CD14-positive monocyte (primary cell): Measurements from ENCODE around the gene NLRP9. TPM values are rescaled to one million over a fixed set of nuclear protein-coding genes. Genes with fewer than 3 reads are reported as not detected.
A peak's percentile ranks its signal among the peaks of the same experiment; 100 is the strongest.

Experiments
- DNase-seq, 3 donors: peaks; one replicate each; pipeline ENCODE4 v3.0.0-alpha.2; 2011 to 2022
- H2AFZ ChIP-seq: 2 replicates; pipeline ENCODE4 v1.6.0; 2012; ENCODE audit warnings: mild to moderate bottlenecking, low read depth, low read length, inconsistent platforms; ENCODE audit not compliant: insufficient read depth, poor library complexity, severe bottlenecking
- H3K27ac ChIP-seq, 2 donors: 1 replicate in 1 of 2; 2 replicates in 1 of 2; pipeline ENCODE4 v1.5.1; 2012 to 2013; ENCODE audit warnings: low read length in 2 of 2, control low read depth in 1 of 2, inconsistent platforms in 1 of 2, low read depth in 1 of 2, mild to moderate bottlenecking in 1 of 2
- H3K27me3 ChIP-seq, 2 donors: one replicate each; pipeline versions ENCODE4 v1.6.0 to v1.6.1; 2011 to 2013; ENCODE audit warnings: low read length in 2 of 2; ENCODE audit not compliant: control insufficient read depth in 2 of 2, insufficient read depth in 2 of 2
- H3K36me3 ChIP-seq, 2 donors: replicated peaks in 1 of 2; 1 replicate in 1 of 2; 2 replicates in 1 of 2; pipeline versions ENCODE4 v1.5.1 to v1.6.1; 2012 to 2013; ENCODE audit warnings: low read length in 2 of 2, control low read depth in 1 of 2, inconsistent platforms in 1 of 2, mild to moderate bottlenecking in 1 of 2; ENCODE audit not compliant: insufficient read depth in 2 of 2, control insufficient read depth in 1 of 2
- H3K4me1 ChIP-seq, 2 donors: 1 replicate in 1 of 2; 2 replicates in 1 of 2; pipeline versions ENCODE4 v1.5.1 to v1.6.1; 2012 to 2013; ENCODE audit warnings: low read length in 2 of 2, control low read depth in 1 of 2, inconsistent platforms in 1 of 2, mild to moderate bottlenecking in 1 of 2, moderate library complexity in 1 of 2; ENCODE audit not compliant: insufficient read depth in 2 of 2, control insufficient read depth in 1 of 2
- H3K4me2 ChIP-seq: replicated peaks from 2 replicates; pipeline ENCODE3; 2012; ENCODE audit warnings: low read length, moderate library complexity, mild to moderate bottlenecking; ENCODE audit not compliant: poor library complexity, severe bottlenecking; ENCODE audit errors: extremely low read depth
- H3K4me3 ChIP-seq, 3 experiments: fragments of 200-600 bp in 1 of 3; sonication (generic) in 1 of 3; replicated peaks in 1 of 3; 1 replicate in 2 of 3; 2 replicates in 1 of 3; pipeline ENCODE4 v1.5.1; 2011 to 2013; ENCODE audit warnings: low read length in 3 of 3, mild to moderate bottlenecking in 3 of 3, control low read depth in 2 of 3, low read depth in 2 of 3, inconsistent platforms in 1 of 3, moderate library complexity in 1 of 3
- H3K79me2 ChIP-seq: 2 replicates; pipeline ENCODE4 v1.6.0; 2012; ENCODE audit warnings: mild to moderate bottlenecking, control low read depth, inconsistent platforms, low read length, moderate library complexity; ENCODE audit not compliant: insufficient read depth
- H3K9ac ChIP-seq: 2 replicates; pipeline ENCODE4 v1.6.0; 2017; ENCODE audit warnings: low read length, mild to moderate bottlenecking; ENCODE audit not compliant: insufficient read depth, poor library complexity, severe bottlenecking
- H3K9me3 ChIP-seq, 2 donors: replicated peaks in 1 of 2; 1 replicate in 1 of 2; 2 replicates in 1 of 2; pipeline versions ENCODE4 v1.5.1 to v1.6.1; 2012 to 2013; ENCODE audit warnings: low read length in 2 of 2, control low read depth in 1 of 2; ENCODE audit not compliant: control insufficient read depth in 1 of 2, insufficient read depth in 1 of 2
- H4K20me1 ChIP-seq: 2 replicates; pipeline ENCODE4 v1.6.0; 2012; ENCODE audit warnings: mild to moderate bottlenecking, low read length, control low read depth, moderate library complexity; ENCODE audit not compliant: insufficient read depth
- H3K27ac Mint-ChIP-seq, 7 donors: one replicate each; pipeline ENCODE4 v1.8.0; 2020; ENCODE audit warnings: mild to moderate bottlenecking in 7 of 7, mixed read lengths in 7 of 7, moderate library complexity in 6 of 7, inconsistent platforms in 2 of 7
- H3K27me3 Mint-ChIP-seq, 3 donors: one replicate each; pipeline ENCODE4 v1.8.0; 2021 to 2022; ENCODE audit warnings: low read depth in 3 of 3, mild to moderate bottlenecking in 3 of 3, mixed read lengths in 3 of 3, moderate library complexity in 3 of 3, inconsistent platforms in 1 of 3
- H3K36me3 Mint-ChIP-seq, 2 donors: one replicate each; pipeline ENCODE4 v1.8.0; 2020; ENCODE audit warnings: mixed read lengths in 2 of 2, inconsistent platforms in 1 of 2, mild to moderate bottlenecking in 1 of 2
- H3K4me1 Mint-ChIP-seq: one replicate; pipeline ENCODE4 v1.8.0; 2020; ENCODE audit warnings: mild to moderate bottlenecking, mixed read lengths
- H3K4me3 Mint-ChIP-seq, 2 donors: one replicate each; pipeline ENCODE4 v1.8.0; 2020; ENCODE audit warnings: mild to moderate bottlenecking in 2 of 2, mixed read lengths in 2 of 2, moderate library complexity in 1 of 2
- H3K9me3 Mint-ChIP-seq, 7 donors: one replicate each; pipeline ENCODE4 v1.8.0; 2020 to 2022; ENCODE audit warnings: mixed read lengths in 7 of 7, mild to moderate bottlenecking in 6 of 7, moderate library complexity in 6 of 7, inconsistent platforms in 2 of 7
- CTCF ChIP-seq: fragments of 200-600 bp; IDR thresholded peaks from one replicate; pipeline ENCODE4 v1.8.0; 2022; ENCODE audit warnings: antibody characterized with exemption, mild to moderate bottlenecking
- WGBS: methylation state at CpG from one replicate; pipeline ENCODE4 v1.1.5; 2013; ENCODE audit warnings: missing lambda C conversion rate; ENCODE audit not compliant: insufficient coverage; 5-methylcytosine and 5-hydroxymethylcytosine counted together
- intact Hi-C, 2 donors: fragments of 100-400 bp; cut with micrococcal nuclease; formaldehyde crosslinking; loops; one replicate each; pipeline versions ENCODE4 v1.15.0 to v1.15.1; 2023
- polyA plus RNA-seq, 3 donors: library from polyadenylated mRNA; depleted of rRNA in 1 of 3; unstranded in 2 of 3; stranded (reverse) in 1 of 3; fragments of 300-500 nt in 2 of 3; fragments of >200 nt in 1 of 3; fragmentation: Illumina TruSeq in 2 of 3; gene quantifications; 1 replicate in 2 of 3; 2 replicates in 1 of 3; pipeline ENCODE4 v1.2.3, GENCODE V29; 2012 to 2021

The NLRP9 gene
- polyA plus RNA-seq, 3 donors, result not detected

GRCh38 chr19:55712804-55713631 is 25.2 kb downstream of the NLRP9 start:
- Histone ChIP-seq H3K9ac (no peak overlapping the region), H3K4me2 (no peak overlapping the region), H3K79me2 (no peaks in the 10 kb centered on the region), H2AFZ (no peak overlapping the region), H3K9me3 (peaks cover 3 to 4% of the 10 kb centered on the region in 2 donors), H3K27ac (no peak overlapping the region), H3K27me3 (peaks cover 0 to 4% of the 10 kb centered on the region in 2 donors), H4K20me1 (no peaks in the 10 kb centered on the region), H3K4me1 (no peaks in the 10 kb centered on the region), H3K4me3 (no peak overlapping the region), H3K36me3 (no peaks in the 10 kb centered on the region)
- Mint-ChIP-seq H3K36me3 (no peaks in the 10 kb centered on the region), H3K4me3 (no peak overlapping the region), H3K27me3 (peaks cover 6 to 19% (median 6%) of the 10 kb centered on the region in 3 donors), H3K4me1 (no peaks in the 10 kb centered on the region), H3K9me3 (peaks cover 2 to 35% (median 19%) of the 10 kb centered on the region in 7 donors), H3K27ac (no peak overlapping the region)
- intact Hi-C loops, result no loop called here
- WGBS, result no CpG with 5 or more reads among the region's 3 CpGs
- no peak for TF ChIP-seq CTCF
- no peak for DNase-seq

GRCh38 chr19:55711719-55712118 is 26.5 kb downstream of the NLRP9 start:
- H3K9me3 Mint-ChIP-seq, result peaks cover 2 to 31% (median 12%) of the 10 kb centered on the region in 7 donors
- no peak overlapping the region for H3K27ac ChIP-seq
- DNase-seq, result no peak
- H3K27me3 Mint-ChIP-seq, result peaks cover 0 to 17% (median 6%) of the 10 kb centered on the region in 3 donors
- no peak overlapping the region for H3K4me3 ChIP-seq
- peaks cover 0 to 4% of the 10 kb centered on the region in 2 donors for H3K27me3 ChIP-seq
- no peaks in the 10 kb centered on the region for H3K36me3 Mint-ChIP-seq
- whole genome bisulfite sequencing, result 81% methylated on average over 18 of the region's 18 CpGs
- H3K4me2 ChIP-seq, result no peak overlapping the region
- no peaks in the 10 kb centered on the region for H3K4me1 ChIP-seq
- H4K20me1 ChIP-seq, result no peaks in the 10 kb centered on the region
- H3K27ac Mint-ChIP-seq, result peak overlapping the region in 1 of 7 donors; percentile 30
- no peak overlapping the region for H2AFZ ChIP-seq
- H3K9ac ChIP-seq, result no peak overlapping the region
- H3K4me1 Mint-ChIP-seq, result no peaks in the 10 kb centered on the region
- H3K79me2 ChIP-seq, result no peaks in the 10 kb centered on the region
- H3K36me3 ChIP-seq, result no peaks in the 10 kb centered on the region
- no peak overlapping the region for H3K4me3 Mint-ChIP-seq
- TF ChIP-seq CTCF, result no peak
- peaks cover 3 to 4% of the 10 kb centered on the region in 2 donors for H3K9me3 ChIP-seq
- intact Hi-C loops, result no loop called here
